Nephron (organoid): ENCODE measurements around the gene H2BK1.
A peak's percentile ranks its signal among the peaks of the same experiment; 100 is the strongest.

ENCODE experiments used
- H3K27ac Mint-ChIP-seq, 3 experiments: 2 replicates each; pipeline ENCODE4 v1.8.0; 2020; ENCODE audit warnings: mixed read lengths in 3 of 3, mild to moderate bottlenecking in 2 of 3, moderate library complexity in 1 of 3
- H3K27me3 Mint-ChIP-seq: 2 replicates; pipeline ENCODE4 v1.8.0; 2021; ENCODE audit warnings: low read depth, mild to moderate bottlenecking, moderate library complexity, mixed read lengths
- H3K36me3 Mint-ChIP-seq: 2 replicates; pipeline ENCODE4 v1.8.0; 2020; ENCODE audit warnings: low read depth, mixed read lengths
- H3K4me1 Mint-ChIP-seq: 2 replicates; pipeline ENCODE4 v1.8.0; 2020; ENCODE audit warnings: mixed read lengths
- H3K4me3 Mint-ChIP-seq, 3 experiments: 2 replicates each; pipeline ENCODE4 v1.8.0; 2020; ENCODE audit warnings: mild to moderate bottlenecking in 3 of 3, mixed read lengths in 3 of 3, moderate library complexity in 2 of 3
- H3K9me3 Mint-ChIP-seq: 2 replicates; pipeline ENCODE4 v1.8.0; 2020; ENCODE audit warnings: mixed read lengths
- CTCF ChIP-seq, 3 experiments: fragments of 200-600 bp; sonication (generic); IDR thresholded peaks; one replicate each; pipeline ENCODE4 v1.5.0; 2021; ENCODE audit warnings: antibody characterized with exemption in 3 of 3; ENCODE audit not compliant: unreplicated experiment in 3 of 3

The H2BK1 gene

GRCh38 chr7:151225948-151226510 is 15.7 kb upstream of the H2BK1 start:
- peak overlapping the region; percentile 94 to 98 (median 95) for H3K4me3 Mint-ChIP-seq
- no peaks in the 10 kb centered on the region for H3K9me3 Mint-ChIP-seq
- H3K36me3 Mint-ChIP-seq, result peaks cover 32% of the 10 kb centered on the region
- no peak overlapping the region for H3K27ac Mint-ChIP-seq
- no peak for TF ChIP-seq CTCF (IDR thresholded peaks at IDR 0.05; ENCODE audit: unreplicated experiment in 3 of 3)
- H3K27me3 Mint-ChIP-seq, result no peaks in the 10 kb centered on the region
- H3K4me1 Mint-ChIP-seq, result peaks cover 32% of the 10 kb centered on the region

GRCh38 chr7:151223728-151224127 is 13.4 kb upstream of the H2BK1 start:
- Mint-ChIP-seq H3K4me3 (peak overlapping the region in 1 of 3 experiments; percentile 8), H3K27ac (no peak overlapping the region), H3K36me3 (peaks cover 48% of the 10 kb centered on the region), H3K27me3 (no peaks in the 10 kb centered on the region), H3K9me3 (no peaks in the 10 kb centered on the region), H3K4me1 (peaks cover 32% of the 10 kb centered on the region)
- TF ChIP-seq CTCF (IDR thresholded peaks at IDR 0.05; ENCODE audit: unreplicated experiment in 3 of 3), result no peak

- Mint-ChIP-seq H3K36me3 (peaks cover 69% of the 10 kb centered on the region), H3K4me3 (no peak overlapping the region), H3K4me1 (no peaks in the 10 kb centered on the region), H3K27ac (no peak overlapping the region), H3K27me3 (no peaks in the 10 kb centered on the region), H3K9me3 (no peaks in the 10 kb centered on the region)
- TF ChIP-seq CTCF (IDR thresholded peaks at IDR 0.05; ENCODE audit: unreplicated experiment in 3 of 3), result no peak
These were observed 7.9 kb upstream of the H2BK1 start for GRCh38 chr7:151218170-151218569.

- Mint-ChIP-seq H3K4me1 (no peaks in the 10 kb centered on the region), H3K4me3 (no peak overlapping the region), H3K27ac (no peak overlapping the region), H3K36me3 (peaks cover 56% of the 10 kb centered on the region), H3K27me3 (no peaks in the 10 kb centered on the region), H3K9me3 (no peaks in the 10 kb centered on the region)
- TF ChIP-seq CTCF (IDR thresholded peaks at IDR 0.05; ENCODE audit: unreplicated experiment in 3 of 3), result no peak
These were observed 5.1 kb upstream of the H2BK1 start for GRCh38 chr7:151215396-151215795.

GRCh38 chr7:151213826-151214225 is 3.5 kb upstream of the H2BK1 start:
- no peak overlapping the region for H3K27ac Mint-ChIP-seq
- peaks cover 48% of the 10 kb centered on the region for H3K36me3 Mint-ChIP-seq
- H3K4me1 Mint-ChIP-seq, result no peaks in the 10 kb centered on the region
- no peaks in the 10 kb centered on the region for H3K9me3 Mint-ChIP-seq
- no peak for TF ChIP-seq CTCF (IDR thresholded peaks at IDR 0.05; ENCODE audit: unreplicated experiment in 3 of 3)
- H3K4me3 Mint-ChIP-seq, result no peak overlapping the region
- H3K27me3 Mint-ChIP-seq, result no peaks in the 10 kb centered on the region

- Mint-ChIP-seq H3K9me3 (no peaks in the 10 kb centered on the region), H3K36me3 (peaks cover 36% of the 10 kb centered on the region), H3K27ac (no peak overlapping the region), H3K4me1 (no peaks in the 10 kb centered on the region), H3K27me3 (peaks cover 5% of the 10 kb centered on the region), H3K4me3 (no peak overlapping the region)
- TF ChIP-seq CTCF (IDR thresholded peaks at IDR 0.05; ENCODE audit: unreplicated experiment in 3 of 3), result no peak
These were observed 2.3 kb upstream of the H2BK1 start for GRCh38 chr7:151212626-151213025.
